Panc1 (cell line): ENCODE data around the gene EPN1.

Source experiments
- CTCF ChIP-seq: fragments of 450-650 bp; IDR thresholded peaks from 2 replicates; pipeline ENCODE4 v1.5.1; 2017; ENCODE audit warnings: mild to moderate bottlenecking
- POLR2AphosphoS5 ChIP-seq: IDR thresholded peaks from 2 replicates; pipeline ENCODE4 v1.6.1; 2012; ENCODE audit warnings: mild to moderate bottlenecking, low read depth, low read length, moderate library complexity
- REST ChIP-seq, 2 experiments: IDR thresholded peaks; 2 replicates each; pipeline ENCODE4 v1.6.1; 2011 to 2012; ENCODE audit warnings: low read depth in 2 of 2, control low read depth in 1 of 2, low read length in 1 of 2, mild to moderate bottlenecking in 1 of 2, moderate library complexity in 1 of 2; ENCODE audit not compliant: insufficient read depth in 1 of 2
- SIN3A ChIP-seq: IDR thresholded peaks from 2 replicates; pipeline ENCODE4 v1.6.1; 2012; ENCODE audit warnings: low read depth, mild to moderate bottlenecking, low read length, moderate library complexity, borderline replicate concordance; ENCODE audit not compliant: insufficient read depth

- TF ChIP-seq CTCF (no peak), POLR2AphosphoS5 (no peak), SIN3A (no peak), REST (IDR thresholded peaks at IDR 0.05; ENCODE audit: insufficient read depth in 1 of 2, low read depth in 2 of 2, low read length in 1 of 2) (no peak)
Measured at GRCh38 chr19:55750715-55751114, 75.7 kb downstream of the EPN1 start.
